IPS-18a (cell line): ENCODE measurements around the gene FHOD1.

Experiments used
- H3K27ac ChIP-seq: one replicate; pipeline ENCODE4 v1.5.1; 2013; ENCODE audit warnings: low read length
- H3K27me3 ChIP-seq: one replicate; pipeline ENCODE4 v1.6.1; 2013; ENCODE audit warnings: mild to moderate bottlenecking, low read length; ENCODE audit not compliant: control insufficient read depth, insufficient read depth
- H3K36me3 ChIP-seq: one replicate; pipeline ENCODE4 v1.6.1; 2013; ENCODE audit warnings: low read depth, low read length; ENCODE audit not compliant: control insufficient read depth
- H3K4me1 ChIP-seq: one replicate; pipeline ENCODE4 v1.6.1; 2013; ENCODE audit warnings: low read depth, low read length; ENCODE audit not compliant: control insufficient read depth
- H3K4me3 ChIP-seq: one replicate; pipeline ENCODE4 v1.5.1; 2013; ENCODE audit warnings: low read length
- H3K9ac ChIP-seq: one replicate; pipeline ENCODE4 v1.6.1; 2013; ENCODE audit warnings: mild to moderate bottlenecking, low read length, moderate library complexity
- H3K9me3 ChIP-seq: one replicate; pipeline ENCODE4 v1.6.1; 2013; ENCODE audit warnings: low read depth, low read length; ENCODE audit not compliant: control insufficient read depth

FHOD1 gene

GRCh38 chr16:67196881-67197280, 50.4 kb downstream of the FHOD1 start:
- Histone ChIP-seq H3K27me3 (no peaks in the 10 kb centered on the region), H3K9me3 (no peaks in the 10 kb centered on the region), H3K4me1 (peaks cover 5% of the 10 kb centered on the region), H3K4me3 (no peak overlapping the region), H3K9ac (no peak overlapping the region), H3K36me3 (peaks cover 45% of the 10 kb centered on the region), H3K27ac (no peak overlapping the region)

GRCh38 chr16:67195676-67196075, 51.6 kb downstream of the FHOD1 start:
- Histone ChIP-seq H3K9ac (no peak overlapping the region), H3K4me3 (no peak overlapping the region), H3K36me3 (peaks cover 40% of the 10 kb centered on the region), H3K9me3 (no peaks in the 10 kb centered on the region), H3K27ac (no peak overlapping the region), H3K27me3 (no peaks in the 10 kb centered on the region), H3K4me1 (peaks cover 5% of the 10 kb centered on the region)

- Histone ChIP-seq H3K4me1 (peaks cover 5% of the 10 kb centered on the region), H3K27ac (no peak overlapping the region), H3K4me3 (no peak overlapping the region), H3K9me3 (no peaks in the 10 kb centered on the region), H3K36me3 (peaks cover 40% of the 10 kb centered on the region), H3K27me3 (no peaks in the 10 kb centered on the region), H3K9ac (no peak overlapping the region)
Observed at GRCh38 chr16:67194260-67194659, 53.0 kb downstream of the FHOD1 start.

- Histone ChIP-seq H3K4me3 (no peak overlapping the region), H3K9me3 (no peaks in the 10 kb centered on the region), H3K9ac (no peak overlapping the region), H3K4me1 (peaks cover 5% of the 10 kb centered on the region), H3K27me3 (no peaks in the 10 kb centered on the region), H3K27ac (no peak overlapping the region), H3K36me3 (peaks cover 40% of the 10 kb centered on the region)
Observed at GRCh38 chr16:67193536-67193935, 53.7 kb downstream of the FHOD1 start.

GRCh38 chr16:67192781-67193361, 54.4 kb downstream of the FHOD1 start:
- Histone ChIP-seq H3K9me3 (no peaks in the 10 kb centered on the region), H3K27ac (no peak overlapping the region), H3K4me3 (peak overlapping the region; percentile 91), H3K9ac (peak overlapping the region; percentile 86), H3K4me1 (peaks cover 5% of the 10 kb centered on the region), H3K36me3 (peaks cover 40% of the 10 kb centered on the region), H3K27me3 (no peaks in the 10 kb centered on the region)

GRCh38 chr16:67191995-67192681, 55.1 kb downstream of the FHOD1 start, which contains the start of gene E2F4:
TSS of gene E2F4 (plus strand) at chr16:67192155. CDS start at chr16:67192228, 73 bp downstream.
- no peaks in the 10 kb centered on the region for H3K9me3 ChIP-seq
- H3K27ac ChIP-seq = no peak within 1 kb of the TSS
- H3K27me3 ChIP-seq = no peaks in the 10 kb centered on the region
- peaks cover 5% of the 10 kb centered on the region for H3K4me1 ChIP-seq
- H3K36me3 ChIP-seq = peaks cover 33% of the 10 kb centered on the region
- peak within 1 kb of the TSS; percentile 86 for H3K9ac ChIP-seq
- peak within 1 kb of the TSS; percentile 91 for H3K4me3 ChIP-seq

GRCh38 chr16:67191411-67191994, 55.8 kb downstream of the FHOD1 start:
- H3K36me3 ChIP-seq = peaks cover 26% of the 10 kb centered on the region
- H3K27ac ChIP-seq = no peak overlapping the region
- peak overlapping the region; percentile 91 for H3K4me3 ChIP-seq
- H3K27me3 ChIP-seq = peaks cover under 1% of the 10 kb centered on the region
- H3K9ac ChIP-seq = no peak overlapping the region
- peaks cover 5% of the 10 kb centered on the region for H3K4me1 ChIP-seq
- H3K9me3 ChIP-seq = no peaks in the 10 kb centered on the region

- H3K9me3 ChIP-seq = no peaks in the 10 kb centered on the region
- no peak overlapping the region for H3K9ac ChIP-seq
Observed at GRCh38 chr16:67190448-67191399, 56.6 kb downstream of the FHOD1 start.

GRCh38 chr16:67190041-67190440, 57.2 kb downstream of the FHOD1 start, which contains the start of gene EXOC3L1:
TSS of gene EXOC3L1 (minus strand) at chr16:67190136. CDS start at chr16:67189676, 460 bp downstream.
- Histone ChIP-seq H3K27me3 (peaks cover 16% of the 10 kb centered on the region), H3K27ac (no peak within 1 kb of the TSS), H3K9me3 (no peaks in the 10 kb centered on the region), H3K9ac (no peak within 1 kb of the TSS), H3K36me3 (peaks cover 12% of the 10 kb centered on the region), H3K4me3 (no peak within 1 kb of the TSS), H3K4me1 (peaks cover 8% of the 10 kb centered on the region)

More at GRCh38 chr16:67190448-67191399, 56.6 kb downstream of the FHOD1 start:
- Histone ChIP-seq H3K27ac (no peak overlapping the region), H3K4me3 (no peak overlapping the region), H3K4me1 (peaks cover 6% of the 10 kb centered on the region), H3K27me3 (peaks cover 9% of the 10 kb centered on the region), H3K36me3 (peaks cover 19% of the 10 kb centered on the region)

GRCh38 chr16:67188798-67189197, 58.5 kb downstream of the FHOD1 start:
- no peak overlapping the region for H3K9ac ChIP-seq
- H3K9me3 ChIP-seq = no peaks in the 10 kb centered on the region
- H3K36me3 ChIP-seq = no peaks in the 10 kb centered on the region
- H3K4me1 ChIP-seq = peaks cover 8% of the 10 kb centered on the region
- H3K27me3 ChIP-seq = peaks cover 27% of the 10 kb centered on the region
- no peak overlapping the region for H3K27ac ChIP-seq
- H3K4me3 ChIP-seq = no peak overlapping the region

- Histone ChIP-seq H3K27ac (no peak overlapping the region), H3K27me3 (peaks cover 27% of the 10 kb centered on the region), H3K4me1 (peaks cover 8% of the 10 kb centered on the region), H3K36me3 (no peaks in the 10 kb centered on the region), H3K4me3 (no peak overlapping the region), H3K9ac (no peak overlapping the region), H3K9me3 (no peaks in the 10 kb centered on the region)
Observed at GRCh38 chr16:67188323-67188722, 59.0 kb downstream of the FHOD1 start.
